ENCODE data around the gene TMED7.
A peak's percentile ranks its signal among the peaks of the same experiment; 100 is the strongest.

Gene TMED7

GRCh38 chr5:115626445-115626823 lies 598 bp upstream of the TMED7 start:
- DNase-seq = peak; percentile 69

- no peak for DNase-seq
Measured at GRCh38 chr5:115624994-115625393, 842 bp downstream of the TMED7 start.

GRCh38 chr5:115623658-115624057 lies 2.2 kb downstream of the TMED7 start:
- no peak for DNase-seq

- no peak for DNase-seq
Measured at GRCh38 chr5:115621365-115621900, 4.4 kb downstream of the TMED7 start.

GRCh38 chr5:115616892-115617291 lies 8.9 kb downstream of the TMED7 start:
- DNase-seq = no peak

- DNase-seq = no peak
Measured at GRCh38 chr5:115616472-115616871, 9.4 kb downstream of the TMED7 start.

- DNase-seq = no peak
Measured at GRCh38 chr5:115611873-115612272, 14.0 kb downstream of the TMED7 start.

GRCh38 chr5:115607935-115608334 lies 17.9 kb downstream of the TMED7 start:
- DNase-seq = no peak

GRCh38 chr5:115605436-115605835 lies 20.4 kb downstream of the TMED7 start:
- DNase-seq = no peak

- no peak for DNase-seq
Measured at GRCh38 chr5:115602591-115603125, 23.2 kb downstream of the TMED7 start.

GRCh38 chr5:115601701-115602590 lies 23.9 kb downstream of the TMED7 start, which contains the start of gene TICAM2:
Gene TICAM2 (minus strand): TSS chr5:115602479. CDS start chr5:115581256, 21,223 bp downstream.
- DNase-seq = no peak

- no peak for DNase-seq
Measured at GRCh38 chr5:115600766-115601165, 25.1 kb downstream of the TMED7 start.

- DNase-seq = no peak
Measured at GRCh38 chr5:115599924-115600323, 25.9 kb downstream of the TMED7 start.

GRCh38 chr5:115599502-115599901 lies 26.3 kb downstream of the TMED7 start:
- no peak for DNase-seq

GRCh38 chr5:115594128-115595047 lies 31.4 kb downstream of the TMED7 start:
- no peak for DNase-seq

- no peak for DNase-seq
Measured at GRCh38 chr5:115589043-115589442, 36.8 kb downstream of the TMED7 start.

- DNase-seq = no peak
Measured at GRCh38 chr5:115588640-115589039, 37.2 kb downstream of the TMED7 start.

- peak; percentile 30 for DNase-seq
Measured at GRCh38 chr5:115586525-115587146, 39.2 kb downstream of the TMED7 start.

GRCh38 chr5:115585265-115585664 lies 40.6 kb downstream of the TMED7 start:
- no peak for DNase-seq

- DNase-seq = no peak
Measured at GRCh38 chr5:115584501-115584900, 41.3 kb downstream of the TMED7 start.

GRCh38 chr5:115583474-115583873 lies 42.4 kb downstream of the TMED7 start:
- DNase-seq = no peak

GRCh38 chr5:115580941-115581340 lies 44.9 kb downstream of the TMED7 start:
- DNase-seq = no peak

GRCh38 chr5:115579747-115580173 lies 46.1 kb downstream of the TMED7 start:
- no peak for DNase-seq
